ENCODE measurements around the gene HGS. TPM values are rescaled to one million over a fixed set of nuclear protein-coding genes. Genes with fewer than 3 reads are reported as not detected.

Gene HGS
- total and polyA plus RNA-seq, 2 of the 8 experiments (the other 6 are each of a cell fraction or from before 2014, with no cell fraction given), result 80.8 to 99.7 TPM

DNA sequence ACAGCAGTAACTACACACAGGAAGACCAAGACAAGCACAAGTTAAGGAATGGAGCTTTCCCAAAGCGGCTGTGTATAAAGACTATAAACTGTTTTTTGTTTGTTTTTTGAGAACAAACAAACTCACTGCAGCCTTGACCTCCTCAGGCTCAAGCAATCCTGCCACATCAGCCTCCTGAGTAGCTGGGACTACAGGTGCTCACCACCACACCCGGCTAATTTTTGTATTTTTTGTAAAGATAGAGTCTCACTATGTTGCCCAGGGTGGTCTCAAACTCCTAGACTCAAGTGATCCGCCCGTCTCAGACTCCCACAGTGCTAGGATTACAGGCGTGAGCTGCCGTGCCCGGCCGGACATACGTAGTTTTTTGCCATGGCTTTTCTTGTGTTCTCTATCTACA lies 23.4 kb upstream of the HGS start (continued):
- TF ChIP-seq GTF2F1 (IDR thresholded peaks at IDR 0.05; ENCODE audit: borderline replicate concordance, low read depth, low read length) (no peak), TAF1 (IDR thresholded peaks at IDR 0.05; ENCODE audit: low read depth, low read length) (no peak), SP1 (IDR thresholded peaks at IDR 0.05; ENCODE audit: low read depth, low read length) (no peak), EP300 (IDR thresholded peaks at IDR 0.05; ENCODE audit: borderline replicate concordance in 1 of 2, low read depth in 2 of 2, low read length in 2 of 2) (no peak), KDM1A (IDR thresholded peaks at IDR 0.05; ENCODE audit: borderline replicate concordance, low read length) (no peak), TEAD4 (IDR thresholded peaks at IDR 0.05; ENCODE audit: low read depth, low read length) (no peak)
- TF ChIP-seq, protein P1, sequence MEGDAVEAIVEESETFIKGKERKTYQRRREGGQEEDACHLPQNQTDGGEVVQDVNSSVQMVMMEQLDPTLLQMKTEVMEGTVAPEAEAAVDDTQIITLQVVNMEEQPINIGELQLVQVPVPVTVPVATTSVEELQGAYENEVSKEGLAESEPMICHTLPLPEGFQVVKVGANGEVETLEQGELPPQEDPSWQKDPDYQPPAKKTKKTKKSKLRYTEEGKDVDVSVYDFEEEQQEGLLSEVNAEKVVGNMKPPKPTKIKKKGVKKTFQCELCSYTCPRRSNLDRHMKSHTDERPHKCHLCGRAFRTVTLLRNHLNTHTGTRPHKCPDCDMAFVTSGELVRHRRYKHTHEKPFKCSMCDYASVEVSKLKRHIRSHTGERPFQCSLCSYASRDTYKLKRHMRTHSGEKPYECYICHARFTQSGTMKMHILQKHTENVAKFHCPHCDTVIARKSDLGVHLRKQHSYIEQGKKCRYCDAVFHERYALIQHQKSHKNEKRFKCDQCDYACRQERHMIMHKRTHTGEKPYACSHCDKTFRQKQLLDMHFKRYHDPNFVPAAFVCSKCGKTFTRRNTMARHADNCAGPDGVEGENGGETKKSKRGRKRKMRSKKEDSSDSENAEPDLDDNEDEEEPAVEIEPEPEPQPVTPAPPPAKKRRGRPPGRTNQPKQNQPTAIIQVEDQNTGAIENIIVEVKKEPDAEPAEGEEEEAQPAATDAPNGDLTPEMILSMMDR (IDR thresholded peaks at IDR 0.05; ENCODE audit: control extremely low read depth in 1 of 3, insufficient read depth in 1 of 3, low read depth in 1 of 3, low read length in 3 of 3), result no peak

All from H1 (cell line).